ENCODE data around the gene PNLIPRP1. TPM values are rescaled to one million over a fixed set of nuclear protein-coding genes. Genes with fewer than 3 reads are reported as not detected.
A peak's percentile ranks its signal among the peaks of the same experiment; 100 is the strongest.

Gene PNLIPRP1
- total RNA-seq, 2 donors from 2014 or later, result not detected

DNA sequence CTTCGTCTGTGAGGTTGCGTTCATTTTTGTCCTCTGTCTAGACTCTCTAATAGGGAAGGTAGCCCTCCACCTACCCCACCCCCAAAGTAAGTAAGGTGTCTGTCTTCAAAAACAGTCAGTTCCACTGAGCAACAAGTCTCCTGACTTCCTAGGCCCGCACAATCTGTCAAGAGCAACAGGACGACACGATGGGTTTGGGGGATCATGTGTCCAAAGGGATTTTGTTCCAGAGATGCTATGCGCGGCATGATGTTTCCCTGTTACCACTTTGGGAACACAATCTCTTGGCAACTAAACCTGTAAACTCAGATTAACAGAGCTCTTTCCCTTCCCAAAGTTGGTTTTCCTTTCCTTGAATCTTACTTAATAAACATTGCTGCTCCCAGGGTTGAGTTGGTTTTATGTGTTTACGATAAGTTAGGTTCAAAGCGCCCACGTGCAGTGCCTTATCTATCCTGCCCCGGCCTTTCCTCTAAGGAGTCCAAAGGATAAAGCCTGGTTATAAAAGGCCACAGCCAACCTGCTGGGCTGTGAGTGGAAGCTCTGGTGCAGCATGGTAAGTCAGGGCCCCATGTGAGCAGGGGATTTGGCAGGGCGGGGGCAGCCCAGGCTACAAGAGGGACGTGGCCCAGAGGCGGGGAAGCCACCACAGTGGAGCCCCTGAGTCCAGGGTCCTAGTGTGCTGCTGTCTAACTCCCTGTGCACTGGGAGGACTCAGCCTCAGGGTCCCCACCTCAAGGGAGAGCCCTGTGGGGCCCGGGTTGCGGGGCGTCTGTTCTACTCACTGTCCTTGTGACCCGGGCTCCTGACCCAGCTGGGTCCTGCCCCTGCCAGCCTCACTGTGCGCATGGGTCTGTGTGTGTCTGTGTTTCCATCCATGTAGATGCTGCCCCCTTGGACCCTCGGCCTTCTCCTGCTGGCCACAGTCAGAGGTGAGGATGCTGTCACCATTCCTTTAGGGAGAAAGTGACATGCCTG is 30.0 kb downstream of the PNLIPRP1 start, which contains the start of gene PNLIPRP2:
PNLIPRP2 (plus strand) TSS at position 531 of the 978 bp plus-strand sequence.
- ATAC-seq (no peak), DNase-seq (ENCODE audit: low spot score in 2 of 2) (no peak)
- Mint-ChIP-seq H3K36me3 (no peaks in the 10 kb centered on the region), H3K9me3 (peaks cover 0 to 3% of the 10 kb centered on the region in 2 donors), H3K27ac (no peak within 1 kb of the TSS)

- ATAC-seq (no peak), DNase-seq (ENCODE audit: low spot score in 2 of 2) (no peak)
- H3K9me3 Mint-ChIP-seq, result peaks cover 0 to 3% of the 10 kb centered on the region in 2 donors
- no peak overlapping the region for H3K27ac Mint-ChIP-seq
- H3K36me3 Mint-ChIP-seq, result no peaks in the 10 kb centered on the region
These were observed 30.7 kb downstream of the PNLIPRP1 start for GRCh38 chr10:116621476-116621875.

DNA sequence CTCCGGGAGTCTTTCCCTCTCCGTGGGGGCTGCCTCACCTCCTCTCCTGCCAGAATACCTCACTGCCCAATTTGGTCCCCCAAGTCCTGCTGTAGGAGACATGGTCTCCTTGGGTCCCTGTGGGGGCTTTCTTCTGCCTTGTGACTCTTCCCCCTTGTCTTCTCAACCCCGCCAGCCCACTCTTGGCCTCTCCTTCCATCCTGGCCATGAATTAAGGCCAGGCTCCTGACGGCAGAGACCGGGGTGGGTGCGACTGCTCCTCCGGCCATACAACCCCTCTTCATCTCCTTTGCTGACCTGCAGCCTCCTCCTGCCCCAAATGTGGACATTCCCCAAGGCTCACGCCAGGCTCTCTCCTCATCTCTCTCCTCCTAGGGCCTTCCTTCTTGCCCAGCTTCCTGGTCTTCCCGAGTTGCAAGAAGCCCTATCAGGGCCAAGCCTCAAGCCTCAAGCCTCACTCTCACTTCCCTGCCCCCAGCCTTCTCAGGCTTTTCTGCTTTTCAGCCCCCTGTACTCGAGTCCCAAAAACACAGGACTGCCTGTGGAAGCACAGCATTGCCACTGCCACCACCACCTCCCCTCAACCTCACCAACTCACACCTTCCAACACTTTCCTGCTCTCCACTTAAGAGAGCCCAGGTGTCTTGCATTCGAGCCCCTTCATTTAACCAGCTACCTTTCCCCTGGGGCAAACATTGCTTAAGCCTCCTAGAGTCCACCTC is 31.3 kb downstream of the PNLIPRP1 start:
- DNase-seq (ENCODE audit: low spot score in 2 of 2) (no peak), ATAC-seq (no peak)
- H3K27ac Mint-ChIP-seq, result peak overlapping the region in 1 of 2 donors; percentile 79
- H3K36me3 Mint-ChIP-seq, result no peaks in the 10 kb centered on the region
- peaks cover 0 to 3% of the 10 kb centered on the region in 2 donors for H3K9me3 Mint-ChIP-seq

- Mint-ChIP-seq H3K36me3 (no peaks in the 10 kb centered on the region), H3K27ac (no peak overlapping the region), H3K9me3 (no peaks in the 10 kb centered on the region)
- DNase-seq (ENCODE audit: low spot score in 2 of 2), result no peak
- no peak for ATAC-seq
These were observed 35.1 kb downstream of the PNLIPRP1 start for GRCh38 chr10:116625845-116626244.

GRCh38 chr10:116626815-116627214 is 36.1 kb downstream of the PNLIPRP1 start:
- Mint-ChIP-seq H3K27ac (no peak overlapping the region), H3K36me3 (no peaks in the 10 kb centered on the region), H3K9me3 (no peaks in the 10 kb centered on the region)
- ATAC-seq, result no peak
- DNase-seq (ENCODE audit: low spot score in 2 of 2), result no peak

DNA sequence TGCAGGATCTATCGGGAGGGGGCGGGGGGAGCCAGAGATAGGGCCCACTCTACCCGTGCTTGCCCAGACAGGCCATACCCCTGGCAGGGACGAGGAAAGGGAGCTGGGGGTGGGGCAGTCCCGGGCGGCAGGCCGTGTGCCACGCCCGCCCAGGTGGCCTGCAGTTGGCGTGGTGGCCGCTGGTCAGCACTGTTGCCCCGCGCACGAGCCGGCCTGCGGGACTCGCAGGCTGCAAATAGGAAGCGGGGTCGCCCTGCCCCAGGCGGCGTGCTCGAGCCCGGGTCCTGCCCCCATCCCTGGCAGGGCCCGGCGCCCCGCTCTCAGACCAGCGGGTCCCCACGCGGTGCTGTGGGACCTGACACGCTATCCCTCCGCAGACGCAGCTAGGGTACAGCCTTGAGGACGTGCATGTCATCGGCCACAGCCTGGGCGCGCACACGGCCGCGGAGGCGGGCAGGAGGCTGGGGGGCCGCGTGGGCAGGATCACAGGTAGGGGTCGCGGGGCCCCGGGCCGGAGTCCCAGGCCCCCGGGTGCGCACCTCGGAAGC is 36.7 kb downstream of the PNLIPRP1 start:
- no peak for DNase-seq (ENCODE audit: low spot score in 2 of 2)
- Mint-ChIP-seq H3K36me3 (no peaks in the 10 kb centered on the region), H3K9me3 (no peaks in the 10 kb centered on the region), H3K27ac (no peak overlapping the region)
- no peak for ATAC-seq

- Mint-ChIP-seq H3K36me3 (no peaks in the 10 kb centered on the region), H3K27ac (no peak overlapping the region), H3K9me3 (no peaks in the 10 kb centered on the region)
- ATAC-seq (no peak), DNase-seq (ENCODE audit: low spot score in 2 of 2) (no peak)
These were observed 38.6 kb downstream of the PNLIPRP1 start for GRCh38 chr10:116629340-116629739.

DNA sequence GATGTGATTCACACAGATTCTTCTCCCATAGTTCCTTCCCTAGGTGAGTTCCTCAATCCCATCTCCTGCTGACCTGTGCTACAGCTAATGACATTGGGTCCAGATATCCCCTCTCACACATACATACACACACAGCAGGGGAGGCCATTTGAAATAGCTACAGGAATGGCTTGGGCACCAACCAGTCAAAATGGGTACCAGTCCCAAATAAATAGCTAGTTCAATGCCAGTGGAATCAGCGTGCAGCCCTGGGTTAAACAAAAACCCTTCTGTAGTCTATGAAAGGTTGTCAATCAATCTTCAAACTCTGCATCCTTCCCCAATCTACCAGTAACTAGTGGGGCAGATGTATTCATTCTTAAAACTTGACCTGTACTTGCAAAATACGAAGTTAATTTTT is 39.3 kb downstream of the PNLIPRP1 start:
- DNase-seq (ENCODE audit: low spot score in 2 of 2), result no peak
- H3K36me3 Mint-ChIP-seq, result no peaks in the 10 kb centered on the region
- no peak for ATAC-seq
- H3K9me3 Mint-ChIP-seq, result no peaks in the 10 kb centered on the region
- no peak overlapping the region for H3K27ac Mint-ChIP-seq

DNA sequence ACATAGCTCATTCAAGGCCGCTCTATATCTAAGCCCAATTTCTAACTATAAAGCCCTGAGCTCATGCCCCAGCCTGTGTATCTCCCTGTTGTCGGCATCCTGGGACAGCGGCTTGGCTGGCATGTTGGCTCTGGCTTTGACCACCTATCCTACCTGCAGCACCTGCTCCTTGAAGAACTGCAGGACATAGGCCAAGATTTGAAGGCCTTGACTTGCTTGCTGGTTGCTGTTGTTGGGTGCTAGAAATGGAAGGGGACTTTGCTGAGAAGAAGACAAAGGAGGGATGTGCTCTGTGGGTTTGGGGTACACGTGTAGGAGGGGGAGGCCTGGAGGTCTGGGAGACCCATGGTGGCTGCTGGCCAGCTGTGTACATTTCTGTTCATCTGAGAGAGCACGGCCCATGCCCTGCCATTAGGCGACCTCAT is 41.1 kb downstream of the PNLIPRP1 start:
- DNase-seq (ENCODE audit: low spot score in 2 of 2), result no peak
- no peak for ATAC-seq
- Mint-ChIP-seq H3K36me3 (no peaks in the 10 kb centered on the region), H3K27ac (no peak overlapping the region), H3K9me3 (peaks cover 4 to 5% of the 10 kb centered on the region in 2 donors)

DNA sequence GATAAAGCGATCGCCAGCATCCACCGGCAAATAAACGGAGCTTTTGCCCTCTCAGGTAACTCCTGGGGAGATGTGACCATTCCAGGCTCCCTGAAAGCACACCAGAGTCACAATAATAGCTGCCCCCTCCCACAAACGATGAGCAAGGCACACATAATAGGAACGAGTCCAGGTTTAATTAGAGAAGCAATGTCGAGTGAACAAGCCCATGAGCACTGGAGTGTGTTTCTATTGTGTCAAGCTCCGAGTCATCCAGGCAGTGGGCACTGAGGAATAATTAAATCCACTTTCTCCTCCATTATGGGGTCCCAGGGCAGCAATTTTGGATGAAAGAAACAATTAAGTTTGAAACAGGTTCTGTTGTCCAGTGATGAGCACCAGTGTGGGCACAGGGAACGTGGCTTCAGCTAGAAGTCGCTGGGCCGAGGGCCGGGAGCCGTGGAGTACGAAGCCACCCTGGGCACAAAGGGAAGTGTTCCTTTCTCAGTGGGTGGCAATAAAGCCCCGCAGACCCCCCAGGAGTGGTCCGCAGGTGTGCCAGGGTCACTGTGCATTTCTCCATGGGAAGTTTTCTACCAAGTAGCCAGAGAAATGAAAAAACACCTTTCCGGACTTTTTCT is 41.9 kb downstream of the PNLIPRP1 start:
- Mint-ChIP-seq H3K27ac (no peak overlapping the region), H3K36me3 (no peaks in the 10 kb centered on the region), H3K9me3 (peaks cover 4 to 5% of the 10 kb centered on the region in 2 donors)
- DNase-seq (ENCODE audit: low spot score in 2 of 2) (no peak), ATAC-seq (no peak)

DNA sequence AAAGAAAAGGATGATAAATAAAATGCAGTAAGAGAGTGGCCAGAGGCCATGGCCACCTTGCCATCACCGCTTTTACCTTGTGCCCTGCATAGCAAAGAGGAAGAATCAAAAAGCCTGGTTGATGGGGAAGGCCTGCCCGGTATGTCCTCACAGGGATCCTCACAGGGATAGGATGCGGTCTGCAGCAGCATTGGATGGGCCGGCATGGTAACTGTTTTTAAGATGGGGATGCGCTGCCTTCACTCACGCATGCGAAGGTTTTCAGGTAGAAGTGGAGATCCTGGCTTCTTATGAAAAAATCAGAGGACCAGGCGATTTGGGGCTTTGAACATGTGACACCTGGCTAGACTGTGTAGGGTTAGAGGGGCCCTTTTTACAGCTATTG is 42.4 kb downstream of the PNLIPRP1 start:
- no peak for DNase-seq (ENCODE audit: low spot score in 2 of 2)
- no peaks in the 10 kb centered on the region for H3K36me3 Mint-ChIP-seq
- no peak overlapping the region for H3K27ac Mint-ChIP-seq
- peaks cover 4 to 5% of the 10 kb centered on the region in 2 donors for H3K9me3 Mint-ChIP-seq
- ATAC-seq, result no peak

GRCh38 chr10:116634126-116634975 is 43.6 kb downstream of the PNLIPRP1 start:
- H3K9me3 Mint-ChIP-seq, result peaks cover 4 to 5% of the 10 kb centered on the region in 2 donors
- no peak for DNase-seq (ENCODE audit: low spot score in 2 of 2)
- ATAC-seq, result no peak
- H3K27ac Mint-ChIP-seq, result no peak overlapping the region
- no peaks in the 10 kb centered on the region for H3K36me3 Mint-ChIP-seq

DNA sequence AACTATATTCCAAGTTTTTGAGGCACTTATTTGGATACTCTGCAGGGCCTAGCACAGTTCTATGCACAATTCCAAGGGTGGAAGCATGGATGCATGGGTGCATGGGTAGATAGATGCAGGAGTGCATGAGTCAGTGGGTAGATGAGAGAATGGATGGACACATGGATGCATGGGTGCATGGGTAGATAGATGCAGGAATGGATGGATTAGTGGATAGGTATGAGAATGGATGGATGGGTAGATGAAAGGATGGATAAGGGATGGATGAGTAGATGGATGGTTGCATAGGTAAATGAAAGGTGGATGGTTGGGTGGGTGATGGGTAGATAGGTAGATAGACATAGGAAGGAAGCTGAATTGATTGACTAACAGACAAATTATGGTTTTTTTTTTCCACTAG is 45.6 kb downstream of the PNLIPRP1 start:
- H3K27ac Mint-ChIP-seq, result no peak overlapping the region
- peaks cover 0 to 5% of the 10 kb centered on the region in 2 donors for H3K36me3 Mint-ChIP-seq
- DNase-seq (ENCODE audit: low spot score in 2 of 2) (no peak), ATAC-seq (no peak)
- H3K9me3 Mint-ChIP-seq, result peaks cover 9 to 10% of the 10 kb centered on the region in 2 donors

- ATAC-seq (no peak), DNase-seq (ENCODE audit: low spot score in 2 of 2) (no peak)
- H3K36me3 Mint-ChIP-seq, result peaks cover 0 to 5% of the 10 kb centered on the region in 2 donors
- no peak overlapping the region for H3K27ac Mint-ChIP-seq
- H3K9me3 Mint-ChIP-seq, result peaks cover 9 to 10% of the 10 kb centered on the region in 2 donors
These were observed 46.2 kb downstream of the PNLIPRP1 start for GRCh38 chr10:116636976-116637375.

GRCh38 chr10:116637830-116638229 is 47.1 kb downstream of the PNLIPRP1 start:
- DNase-seq (ENCODE audit: low spot score in 2 of 2) (no peak), ATAC-seq (peak in 1 of 2 donors; percentile 91)
- H3K9me3 Mint-ChIP-seq, result peaks cover 10 to 12% of the 10 kb centered on the region in 2 donors
- H3K36me3 Mint-ChIP-seq, result peaks cover 0 to 5% of the 10 kb centered on the region in 2 donors
- H3K27ac Mint-ChIP-seq, result no peak overlapping the region

GRCh38 chr10:116646502-116646901 is 55.7 kb downstream of the PNLIPRP1 start:
- ATAC-seq (no peak), DNase-seq (ENCODE audit: low spot score in 2 of 2) (no peak)
- Mint-ChIP-seq H3K27ac (no peak overlapping the region), H3K9me3 (peaks cover 0 to 15% of the 10 kb centered on the region in 2 donors), H3K36me3 (no peaks in the 10 kb centered on the region)
